RWPE1 (cell line): ENCODE data around the gene PTPRE.

Experiments used
- CTCF ChIA-PET: fragments of 350-600 bp; sonication (Branson Sonifier 250); formaldehyde crosslinking; extraction: SDS; loops from one replicate; lab custom pipeline; 2021; lab: Yijun Ruan, JAX
- POLR2A ChIA-PET: fragments of 400-600 bp; formaldehyde crosslinking; extraction: SDS; loops from one replicate; lab custom pipeline; 2020; ENCODE audit warnings: antibody characterized with exemption; ENCODE audit not compliant: low non-redundant PET; lab: Yijun Ruan, JAX
- DNase-seq: peaks from one replicate; pipeline ENCODE4 v3.0.0; 2012; ENCODE audit warnings: low spot score
- H3K27ac ChIP-seq: fragments of 450-650 bp; 2 replicates; pipeline ENCODE4 v1.5.1; 2017
- CTCF ChIP-seq: fragments of 450-650 bp; conservative IDR thresholded peaks from 2 replicates; pipeline ENCODE4 v1.5.1; 2017; ENCODE audit warnings: low read depth, mild to moderate bottlenecking

PTPRE gene

DNA sequence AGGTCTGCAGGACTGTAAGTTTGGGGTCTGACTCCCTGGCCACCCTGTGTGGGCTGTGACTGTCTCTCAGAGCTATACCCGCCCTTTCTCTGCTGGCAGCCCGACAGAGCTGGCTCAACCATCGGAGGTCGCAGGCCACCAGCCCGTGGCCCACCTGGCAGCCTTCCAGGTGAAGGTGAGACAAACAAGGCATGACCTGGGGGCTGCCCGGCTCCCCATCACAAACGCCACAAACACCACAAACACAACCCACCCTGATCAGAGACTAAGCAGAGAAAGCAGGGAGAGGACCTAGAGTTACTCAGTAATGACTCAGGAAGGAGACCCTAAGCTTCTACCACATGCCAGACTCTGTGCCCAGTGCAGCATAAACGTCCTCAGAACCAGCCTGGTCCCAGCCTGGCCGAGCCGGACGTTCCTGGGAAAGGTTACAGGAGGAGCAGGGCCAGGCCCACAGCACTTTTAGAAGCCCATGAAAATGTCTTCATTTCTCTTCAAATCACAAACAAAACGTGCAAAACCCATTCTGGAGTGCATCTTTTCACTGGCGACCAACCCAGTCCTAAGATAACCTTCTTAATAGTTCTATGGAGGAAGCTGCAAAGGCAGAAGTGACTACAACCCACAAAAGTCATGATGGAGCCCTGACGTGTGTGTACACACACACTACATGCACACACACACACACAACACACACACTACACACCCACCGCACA lies 152.5 kb downstream of the PTPRE start:
- ChIA-PET CTCF (interaction anchor here (0.6 kb wide), 1 partner anchor 89 kb away, joined by 3 read pairs; no protein-coding TSS in a partner anchor), POLR2A (interaction anchor here (0.7 to 0.9 kb wide), 2 partner anchors 11 to 12 kb away, joined by 3 read pairs; no protein-coding TSS in a partner anchor)
- no peak for DNase-seq
- no peak for TF ChIP-seq CTCF
- peak overlapping the region; percentile 58 for H3K27ac ChIP-seq

DNA sequence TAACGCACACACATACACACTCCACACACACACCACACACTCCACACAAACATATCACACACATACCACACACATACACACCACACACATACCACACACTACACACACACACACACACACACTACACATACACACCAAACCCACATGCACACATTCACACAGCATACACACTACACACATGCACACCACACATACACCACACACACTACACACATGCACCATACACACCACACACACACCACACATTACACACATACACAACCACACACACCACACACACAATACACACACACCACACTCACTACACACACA lies 153.0 kb downstream of the PTPRE start:
- DNase-seq, result no peak
- H3K27ac ChIP-seq, result peak overlapping the region; percentile 50
- ChIA-PET POLR2A (no interaction called here), CTCF (no interaction called here)
- no peak for TF ChIP-seq CTCF

GRCh38 chr10:128060341-128061250 lies 153.7 kb downstream of the PTPRE start:
- POLR2A ChIA-PET, result interaction anchor here (0.9 kb wide), 1 partner anchor 13 kb away, joined by 4 read pairs; no protein-coding TSS in a partner anchor
- no peak for TF ChIP-seq CTCF

DNA sequence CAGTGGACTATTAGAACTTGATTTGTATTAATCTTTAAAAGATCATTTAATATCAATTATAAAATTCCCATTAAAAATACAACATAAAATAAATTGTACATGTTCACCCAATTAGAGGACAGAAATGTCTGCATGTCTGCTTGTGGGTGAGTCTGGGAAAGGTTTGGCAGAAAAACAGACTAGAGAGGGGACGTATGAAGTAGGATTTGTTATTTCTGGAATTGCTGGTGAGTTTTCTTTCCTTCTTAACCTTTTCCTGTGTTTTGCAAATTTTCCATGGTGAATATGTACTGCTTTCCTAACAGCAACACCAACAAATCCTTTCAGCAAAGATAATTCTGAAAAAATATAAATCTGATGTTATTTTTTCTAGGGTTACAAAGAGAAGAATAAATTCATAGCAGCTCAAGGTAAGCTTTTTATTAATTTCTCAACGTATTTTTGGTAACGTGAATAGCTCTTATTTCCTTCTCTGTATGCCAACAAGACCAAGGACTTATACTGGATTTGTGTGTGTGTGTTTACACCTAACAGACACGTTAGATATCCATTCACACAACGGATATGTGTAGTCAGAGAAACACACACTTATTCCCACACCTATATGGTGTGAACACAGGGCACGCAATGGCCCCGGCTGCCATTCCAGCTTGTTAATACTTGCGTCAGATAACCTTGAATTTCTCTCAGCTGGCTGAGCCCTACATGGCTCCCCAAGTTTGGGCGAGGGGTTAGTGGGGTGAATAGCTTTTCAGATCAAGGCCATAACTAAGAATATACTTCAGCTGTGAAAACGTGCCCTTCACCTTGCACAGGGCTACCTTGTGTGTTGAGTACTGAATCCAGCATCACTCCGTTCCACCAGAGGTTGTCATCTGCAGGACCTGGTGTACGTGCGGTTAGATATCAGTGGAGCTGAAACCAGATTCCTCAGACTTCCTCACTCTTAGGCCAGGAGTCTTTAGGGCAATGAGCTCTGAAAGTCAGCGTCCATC lies 154.7 kb downstream of the PTPRE start:
- H3K27ac ChIP-seq, result peak overlapping the region; percentile 100
- CTCF ChIA-PET, result interaction anchor here (0.6 kb wide), 3 partner anchors 14 to 1446 kb away, joined by 3 to 4 read pairs (median 3); no protein-coding TSS in a partner anchor
- DNase-seq, result no peak
- POLR2A ChIA-PET, result interaction anchor here (0.9 kb wide), 1 partner anchor 14 kb away, joined by 4 read pairs; no protein-coding TSS in a partner anchor
- no peak for TF ChIP-seq CTCF

More at GRCh38 chr10:128060341-128061250, 153.7 kb downstream of the PTPRE start:
- CTCF ChIA-PET, result interaction anchor here (0.6 kb wide), 1 partner anchor 13 kb away, joined by 3 read pairs; no protein-coding TSS in a partner anchor
- peak overlapping the region; percentile 50 for H3K27ac ChIP-seq
- no peak for DNase-seq

DNA sequence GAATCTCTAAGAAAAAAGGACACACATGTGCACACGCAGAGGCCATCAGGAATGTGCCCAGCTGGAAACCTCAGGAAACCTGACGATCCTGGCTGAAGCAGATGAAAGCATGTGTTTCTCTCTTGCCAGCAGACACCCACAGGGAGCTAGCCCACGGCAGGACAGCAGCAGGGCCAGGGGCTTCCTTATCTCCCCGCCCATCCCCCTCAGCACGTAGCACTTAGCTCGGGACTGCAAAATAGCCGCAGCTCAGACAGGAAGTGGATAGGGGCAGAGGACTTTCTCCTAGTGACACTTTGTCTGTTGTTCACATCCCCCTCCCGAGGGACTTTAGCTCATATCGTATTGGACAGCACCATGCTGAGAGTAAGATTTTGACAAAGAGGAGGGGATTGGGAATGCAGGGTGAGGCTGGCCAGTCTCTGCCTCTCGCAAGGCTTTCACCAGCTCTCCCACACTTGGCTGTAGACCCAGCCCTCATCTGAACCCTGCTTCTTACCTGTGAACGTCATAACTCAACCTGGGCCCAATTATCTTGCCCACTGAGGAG lies 155.5 kb downstream of the PTPRE start:
- CTCF ChIA-PET, result interaction anchor here (0.6 kb wide), 2 partner anchors 15 to 1445 kb away, joined by 3 to 4 read pairs; no protein-coding TSS in a partner anchor
- peak overlapping the region; percentile 100 for H3K27ac ChIP-seq
- DNase-seq, result no peak
- POLR2A ChIA-PET, result no interaction called here
- no peak for TF ChIP-seq CTCF
